ENCODE data around the gene CIDEA. TPM values are rescaled to one million over a fixed set of nuclear protein-coding genes. Genes with fewer than 3 reads are reported as not detected.

Gene CIDEA
- total RNA-seq, 2 donors from 2014 or later: not detected

- peaks cover 14% of the 10 kb centered on the region for H3K9me3 Mint-ChIP-seq
- Histone ChIP-seq H3K9ac (ENCODE audit: extremely low read depth, low read length, poor library complexity, severe bottlenecking) (no peak overlapping the region), H3K9me3 (ENCODE audit: control insufficient read depth, low read length) (no peaks in the 10 kb centered on the region), H3K36me3 (ENCODE audit: control insufficient read depth, insufficient read depth, low read length) (no peaks in the 10 kb centered on the region), H3K27me3 (ENCODE audit: control insufficient read depth, insufficient read depth, low read length, poor library complexity, severe bottlenecking) (peaks cover 37% of the 10 kb centered on the region), H3K27ac (ENCODE audit: low read depth, low read length) (no peak overlapping the region), H3K4me1 (ENCODE audit: control insufficient read depth, insufficient read depth, low read length) (no peaks in the 10 kb centered on the region), H3K4me3 (ENCODE audit: low read length) (no peak overlapping the region)
- no peak for TF ChIP-seq CTCF (conservative IDR thresholded peaks at IDR 0.05)
- no peak overlapping the region for H3K27ac Mint-ChIP-seq
- no peaks in the 10 kb centered on the region for H3K36me3 Mint-ChIP-seq (ENCODE audit: low read depth)
- WGBS, 2 experiments (ENCODE audit: insufficient coverage in 1 of 2, insufficient read length in 1 of 2): 95% methylated on average over 13 of the region's 13 CpGs; no CpG with 5 or more reads in 1 of the 2 experiments
- DNase-seq: no peak
- H3K4me3 Mint-ChIP-seq: no peak overlapping the region
- H3K27me3 Mint-ChIP-seq (ENCODE audit: insufficient read depth): peaks cover 74% of the 10 kb centered on the region
- H3K4me1 Mint-ChIP-seq: no peaks in the 10 kb centered on the region
These were observed 8.4 kb upstream of the CIDEA start for GRCh38 chr18:12245793-12246135.

- 48 to 51% methylated on average over 17 to 30 of the region's 32 CpGs for WGBS, 2 experiments (ENCODE audit: insufficient coverage in 1 of 2, insufficient read length in 1 of 2)
These were observed 7.0 kb upstream of the CIDEA start for GRCh38 chr18:12246849-12247808.

GRCh38 chr18:12247946-12248345 is 6.2 kb upstream of the CIDEA start:
- no peaks in the 10 kb centered on the region for H3K9me3 ChIP-seq (ENCODE audit: control insufficient read depth, low read length)
- H3K27me3 ChIP-seq (ENCODE audit: control insufficient read depth, insufficient read depth, low read length, poor library complexity, severe bottlenecking): peaks cover 59% of the 10 kb centered on the region
- peaks cover 7% of the 10 kb centered on the region for H3K9me3 Mint-ChIP-seq
- H3K9ac ChIP-seq (ENCODE audit: extremely low read depth, low read length, poor library complexity, severe bottlenecking): no peak overlapping the region
- no peaks in the 10 kb centered on the region for H3K36me3 Mint-ChIP-seq (ENCODE audit: low read depth)
- H3K27ac ChIP-seq (ENCODE audit: low read depth, low read length): no peak overlapping the region
- no peaks in the 10 kb centered on the region for H3K4me1 ChIP-seq (ENCODE audit: control insufficient read depth, insufficient read depth, low read length)
- no peak for TF ChIP-seq CTCF (conservative IDR thresholded peaks at IDR 0.05)
- DNase-seq: no peak
- no peaks in the 10 kb centered on the region for H3K36me3 ChIP-seq (ENCODE audit: control insufficient read depth, insufficient read depth, low read length)
- H3K27ac Mint-ChIP-seq: no peak overlapping the region
- H3K4me3 Mint-ChIP-seq: no peak overlapping the region
- no peaks in the 10 kb centered on the region for H3K4me1 Mint-ChIP-seq
- no peak overlapping the region for H3K4me3 ChIP-seq (ENCODE audit: low read length)
- H3K27me3 Mint-ChIP-seq (ENCODE audit: insufficient read depth): peaks cover 80% of the 10 kb centered on the region
- WGBS, 2 experiments (ENCODE audit: insufficient coverage in 1 of 2, insufficient read length in 1 of 2): 91 to 96% methylated on average over 4 to 6 of the region's 6 CpGs

More at GRCh38 chr18:12246849-12247808, 7.0 kb upstream of the CIDEA start:
- no peak overlapping the region for H3K9ac ChIP-seq (ENCODE audit: extremely low read depth, low read length, poor library complexity, severe bottlenecking)
- no peaks in the 10 kb centered on the region for H3K36me3 Mint-ChIP-seq (ENCODE audit: low read depth)
- peaks cover 77% of the 10 kb centered on the region for H3K27me3 Mint-ChIP-seq (ENCODE audit: insufficient read depth)
- H3K36me3 ChIP-seq (ENCODE audit: control insufficient read depth, insufficient read depth, low read length): no peaks in the 10 kb centered on the region
- no peak overlapping the region for H3K4me3 ChIP-seq (ENCODE audit: low read length)
- peaks cover 14% of the 10 kb centered on the region for H3K9me3 Mint-ChIP-seq
- no peaks in the 10 kb centered on the region for H3K4me1 Mint-ChIP-seq
- TF ChIP-seq CTCF (conservative IDR thresholded peaks at IDR 0.05): peak; percentile 87
- H3K4me1 ChIP-seq (ENCODE audit: control insufficient read depth, insufficient read depth, low read length): no peaks in the 10 kb centered on the region
- H3K27me3 ChIP-seq (ENCODE audit: control insufficient read depth, insufficient read depth, low read length, poor library complexity, severe bottlenecking): peaks cover 51% of the 10 kb centered on the region
- no peak overlapping the region for H3K27ac Mint-ChIP-seq
- no peaks in the 10 kb centered on the region for H3K9me3 ChIP-seq (ENCODE audit: control insufficient read depth, low read length)
- no peak overlapping the region for H3K27ac ChIP-seq (ENCODE audit: low read depth, low read length)
- DNase-seq: peak; percentile 91
- no peak overlapping the region for H3K4me3 Mint-ChIP-seq

Measured in endodermal cell (in vitro differentiated cells).